Lower lobe of right lung (tissue), 2 donors: ENCODE results near the gene SMYD3. TPM values are rescaled to one million over a fixed set of nuclear protein-coding genes. Genes with fewer than 3 reads are reported as not detected.

Source experiments
- ATAC-seq, 2 donors: fragments of 200-7000 bp; cut with Tn5 transposase; one replicate each; pipeline ENCODE4 v1.9.1; 2020 to 2022; ENCODE audit warnings: mild to moderate bottlenecking in 2 of 2, moderate library complexity in 2 of 2
- DNase-seq: peaks from one replicate; pipeline ENCODE4 v3.0.0-alpha.2; 2020
- H3K27ac ChIP-seq: fragments of 200-600 bp; one replicate; pipeline ENCODE4 v1.8.0; 2022
- H3K27me3 ChIP-seq: fragments of 200-600 bp; one replicate; pipeline ENCODE4 v1.8.0; 2022; ENCODE audit warnings: low read depth
- H3K36me3 ChIP-seq: fragments of 200-600 bp; one replicate; pipeline ENCODE4 v1.8.0; 2022; ENCODE audit warnings: mild to moderate bottlenecking
- H3K4me1 ChIP-seq: fragments of 200-600 bp; one replicate; pipeline ENCODE4 v1.8.0; 2022
- H3K4me3 ChIP-seq: fragments of 200-600 bp; one replicate; pipeline ENCODE4 v1.8.0; 2022; ENCODE audit warnings: mild to moderate bottlenecking
- H3K9me3 ChIP-seq: fragments of 200-600 bp; one replicate; pipeline ENCODE4 v1.8.0; 2022
- intact Hi-C: fragments of 100-400 bp; cut with DNase I; formaldehyde crosslinking; loops from one replicate; pipeline ENCODE4 v1.11.0; 2022
- total RNA-seq: library from RNA; stranded (reverse); fragmentation: NEBNext Ultra II Directional; extraction: Animal tissue kit (Norgen Biotek cat#: 25700); gene quantifications from one replicate; pipeline ENCODE4 v1.2.1, GENCODE V29; 2021
- TF ChIP-seq, protein P1 (sequence below): fragments of 200-600 bp; IDR thresholded peaks from one replicate; pipeline ENCODE4 v1.8.0; 2022; ENCODE audit warnings: antibody characterized with exemption, mild to moderate bottlenecking
- donor health status: DM: no; HTN: yes; CAD: no; lungs with severe emphysema.

SMYD3 gene
- total RNA-seq, 1 donor from 2014 or later = 20.5 TPM

DNA sequence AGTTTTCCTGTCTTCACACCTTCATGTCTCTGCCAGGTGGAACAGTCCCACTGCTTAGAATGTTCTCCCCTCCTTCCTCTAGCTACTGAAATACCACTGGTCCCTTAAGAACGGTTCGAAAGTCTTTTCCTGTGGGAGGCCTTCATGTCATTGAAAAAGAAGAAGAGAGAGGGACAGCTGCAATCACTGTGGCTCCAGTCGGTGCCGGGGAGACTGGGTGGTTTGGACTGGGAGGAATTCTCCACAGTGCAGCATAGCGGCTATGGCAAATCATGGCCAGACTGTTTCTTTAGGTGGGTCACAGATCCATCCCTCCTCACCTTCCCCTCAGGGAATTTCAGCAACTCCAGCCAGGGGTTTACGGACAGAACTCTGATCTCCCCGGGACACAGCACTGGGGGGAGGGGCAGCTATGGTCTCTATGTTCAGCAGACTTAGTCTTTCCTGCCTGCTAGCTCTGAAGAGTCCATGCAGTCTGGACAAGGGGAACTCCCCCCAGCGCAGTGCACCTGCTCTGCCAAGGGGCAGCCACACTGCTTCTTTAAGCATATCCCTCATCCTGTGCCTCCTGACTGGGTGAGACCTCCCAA is 567.2 kb downstream of the SMYD3 start:
- DNase-seq (no peak), ATAC-seq (no peak)
- Histone ChIP-seq H3K36me3 (no peaks in the 10 kb centered on the region), H3K4me3 (no peak overlapping the region), H3K4me1 (no peaks in the 10 kb centered on the region), H3K9me3 (peaks cover 4% of the 10 kb centered on the region), H3K27ac (no peak overlapping the region), H3K27me3 (no peaks in the 10 kb centered on the region)
- TF ChIP-seq, protein P1, sequence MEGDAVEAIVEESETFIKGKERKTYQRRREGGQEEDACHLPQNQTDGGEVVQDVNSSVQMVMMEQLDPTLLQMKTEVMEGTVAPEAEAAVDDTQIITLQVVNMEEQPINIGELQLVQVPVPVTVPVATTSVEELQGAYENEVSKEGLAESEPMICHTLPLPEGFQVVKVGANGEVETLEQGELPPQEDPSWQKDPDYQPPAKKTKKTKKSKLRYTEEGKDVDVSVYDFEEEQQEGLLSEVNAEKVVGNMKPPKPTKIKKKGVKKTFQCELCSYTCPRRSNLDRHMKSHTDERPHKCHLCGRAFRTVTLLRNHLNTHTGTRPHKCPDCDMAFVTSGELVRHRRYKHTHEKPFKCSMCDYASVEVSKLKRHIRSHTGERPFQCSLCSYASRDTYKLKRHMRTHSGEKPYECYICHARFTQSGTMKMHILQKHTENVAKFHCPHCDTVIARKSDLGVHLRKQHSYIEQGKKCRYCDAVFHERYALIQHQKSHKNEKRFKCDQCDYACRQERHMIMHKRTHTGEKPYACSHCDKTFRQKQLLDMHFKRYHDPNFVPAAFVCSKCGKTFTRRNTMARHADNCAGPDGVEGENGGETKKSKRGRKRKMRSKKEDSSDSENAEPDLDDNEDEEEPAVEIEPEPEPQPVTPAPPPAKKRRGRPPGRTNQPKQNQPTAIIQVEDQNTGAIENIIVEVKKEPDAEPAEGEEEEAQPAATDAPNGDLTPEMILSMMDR = no peak
- intact Hi-C loops = no loop called here

DNA sequence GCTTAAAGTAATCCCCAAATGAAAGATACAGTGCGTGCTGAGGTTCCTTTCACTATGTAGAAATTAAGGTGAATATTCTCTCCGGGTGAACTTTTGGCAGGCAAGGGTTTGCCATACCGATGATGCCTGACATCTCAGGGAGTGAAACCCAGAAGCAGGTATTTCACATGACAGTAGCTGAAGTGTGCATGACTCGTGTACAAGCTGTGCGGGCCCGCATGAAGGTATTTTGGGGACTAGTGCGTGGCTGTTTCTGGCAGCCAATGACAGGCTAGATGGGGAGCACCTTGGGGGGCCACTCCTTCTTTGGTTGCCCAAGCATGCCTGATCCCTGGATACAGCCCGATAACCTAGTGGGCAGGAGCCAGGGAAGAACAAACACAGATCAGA is 569.0 kb downstream of the SMYD3 start:
- DNase-seq (no peak), ATAC-seq (no peak)
- no peaks in the 10 kb centered on the region for H3K36me3 ChIP-seq
- H3K27me3 ChIP-seq = no peaks in the 10 kb centered on the region
- H3K9me3 ChIP-seq = no peaks in the 10 kb centered on the region
- no peaks in the 10 kb centered on the region for H3K4me1 ChIP-seq
- TF ChIP-seq, protein P1 = no peak
- intact Hi-C loops = no loop called here
- no peak overlapping the region for H3K4me3 ChIP-seq
- no peak overlapping the region for H3K27ac ChIP-seq

DNA sequence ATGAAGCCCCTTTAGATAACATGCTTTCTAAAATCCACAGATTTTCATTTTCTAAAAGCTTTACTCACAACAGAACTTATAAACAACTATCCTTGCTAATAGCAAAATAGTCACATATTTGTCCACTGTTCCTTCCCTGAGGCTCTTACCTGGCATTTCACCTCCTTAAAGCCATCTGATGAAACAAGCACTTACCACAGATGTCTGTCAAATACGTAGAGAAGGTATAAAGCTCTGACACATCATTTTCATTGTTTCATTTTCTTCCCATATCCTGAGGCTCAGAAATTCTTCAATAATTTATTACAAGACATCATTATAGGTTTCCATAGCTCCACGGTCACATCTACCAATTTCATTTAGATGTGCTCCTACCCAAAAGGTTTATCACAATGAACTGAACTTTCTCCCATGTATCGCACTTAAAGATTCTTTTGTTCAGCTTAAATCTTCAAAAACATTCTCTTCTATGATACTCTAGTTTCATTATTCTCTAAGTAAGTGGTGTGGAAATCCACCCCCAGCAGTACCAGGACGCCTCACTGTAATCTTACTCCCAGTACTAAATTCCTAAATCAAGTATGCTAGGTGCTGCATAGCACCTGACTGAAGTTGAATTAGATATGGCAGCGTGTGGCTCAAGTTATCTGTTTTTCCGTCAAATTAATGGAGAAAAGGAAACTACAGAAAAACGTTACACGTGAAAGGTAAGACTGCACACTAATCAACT is 569.6 kb downstream of the SMYD3 start:
- intact Hi-C loops = no loop called here
- TF ChIP-seq, protein P1 = no peak
- H3K4me3 ChIP-seq = no peak overlapping the region
- no peaks in the 10 kb centered on the region for H3K4me1 ChIP-seq
- H3K27me3 ChIP-seq = no peaks in the 10 kb centered on the region
- no peaks in the 10 kb centered on the region for H3K36me3 ChIP-seq
- DNase-seq = no peak
- H3K27ac ChIP-seq = no peak overlapping the region
- no peaks in the 10 kb centered on the region for H3K9me3 ChIP-seq
- no peak for ATAC-seq

DNA sequence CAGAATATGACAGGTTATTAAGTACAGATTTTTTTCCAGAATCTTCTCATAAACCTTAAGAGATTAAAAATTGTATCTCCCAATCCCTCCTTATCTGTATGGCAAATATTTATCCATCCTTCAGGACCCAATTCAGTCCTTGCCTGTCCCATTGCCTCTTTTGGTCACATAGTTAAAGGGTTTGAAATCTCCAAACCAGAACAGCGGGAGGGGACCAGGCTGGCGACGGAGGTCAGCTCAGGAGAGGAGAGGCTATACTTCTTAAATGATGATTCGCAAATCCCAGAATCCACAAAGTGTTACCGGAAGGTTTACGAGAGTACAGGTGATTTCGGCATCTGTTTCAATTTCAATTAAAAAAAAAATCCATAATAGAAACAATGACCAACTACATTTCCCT is 572.7 kb downstream of the SMYD3 start:
- Histone ChIP-seq H3K4me1 (no peaks in the 10 kb centered on the region), H3K9me3 (no peaks in the 10 kb centered on the region)

DNA sequence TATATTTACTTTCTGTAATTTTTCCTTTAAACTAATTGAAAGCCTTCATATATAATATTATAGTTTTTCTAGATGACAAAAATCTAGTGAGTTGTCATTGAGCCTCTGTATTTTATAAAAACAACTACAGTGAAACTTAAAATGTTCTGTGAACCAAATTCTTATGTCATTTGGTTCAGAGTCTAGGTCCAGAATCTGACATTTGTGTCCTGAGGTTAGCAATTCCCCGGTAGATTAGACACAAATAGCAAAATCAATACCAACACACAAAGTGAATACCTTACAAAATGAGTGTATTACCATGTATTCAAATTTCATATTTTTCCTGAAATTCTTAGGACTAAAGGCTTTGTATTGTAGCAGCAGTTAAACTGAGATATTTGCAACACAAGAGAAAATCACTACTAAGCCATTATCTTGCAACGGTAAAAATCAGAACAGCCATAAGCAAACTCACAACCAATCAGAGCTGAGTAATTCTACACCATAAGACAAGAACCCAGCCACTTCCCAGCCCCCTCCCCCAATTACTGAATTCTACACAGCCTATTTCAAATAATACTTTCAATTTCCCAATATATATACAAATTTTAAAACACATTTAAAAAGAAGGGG is 573.5 kb downstream of the SMYD3 start:
- ATAC-seq (no peak), DNase-seq (no peak)
- intact Hi-C loops = no loop called here
- H3K36me3 ChIP-seq = no peaks in the 10 kb centered on the region
- H3K27me3 ChIP-seq = no peaks in the 10 kb centered on the region
- no peaks in the 10 kb centered on the region for H3K4me1 ChIP-seq
- H3K4me3 ChIP-seq = no peak overlapping the region
- TF ChIP-seq, protein P1 = no peak
- no peaks in the 10 kb centered on the region for H3K9me3 ChIP-seq
- H3K27ac ChIP-seq = no peak overlapping the region

More for the DNA sequence above, 572.7 kb downstream of the SMYD3 start:
- Histone ChIP-seq H3K4me3 (no peak overlapping the region), H3K27me3 (no peaks in the 10 kb centered on the region), H3K27ac (no peak overlapping the region), H3K36me3 (no peaks in the 10 kb centered on the region)
- TF ChIP-seq, protein P1 = no peak
- DNase-seq = no peak
- intact Hi-C loops = no loop called here
- no peak for ATAC-seq
